CD8-positive, alpha-beta memory T cell (primary cell): ENCODE results near the gene ADPRHL1. TPM values are rescaled to one million over a fixed set of nuclear protein-coding genes. Genes with fewer than 3 reads are reported as not detected.
"Not testable (repeated sequence)": the region's sequence is repeated elsewhere in the genome, so short reads cannot be mapped to it uniquely, and the experiment has no call there.

Source experiments
- CTCF ChIA-PET: fragments of 350-600 bp; sonication (Branson Sonifier 250); formaldehyde crosslinking; loops from one replicate; lab custom pipeline; 2021; ENCODE audit warnings: antibody characterized with exemption; lab: Charles Lee
- POLR2A ChIA-PET: fragments of 350-600 bp; sonication (Branson Sonifier 250); formaldehyde crosslinking; loops from one replicate; lab custom pipeline; 2021; ENCODE audit warnings: antibody characterized with exemption; lab: Charles Lee
- DNase-seq, 5 donors: peaks; one replicate each; pipeline versions ENCODE4 v3.0.0 to v3.0.0-alpha.2; 2020 to 2022; ENCODE audit warnings: mixed read lengths in 1 of 5
- H3K27ac ChIP-seq: one replicate; pipeline ENCODE4 v1.7.0; 2013; ENCODE audit warnings: low read depth, mild to moderate bottlenecking, low read length, moderate library complexity
- H3K27me3 ChIP-seq: 2 replicates; pipeline ENCODE4 v1.7.0; 2013; ENCODE audit warnings: low read length, mild to moderate bottlenecking; ENCODE audit not compliant: insufficient read depth, poor library complexity, severe bottlenecking
- H3K36me3 ChIP-seq: 2 replicates; pipeline ENCODE4 v1.7.0; 2013; ENCODE audit warnings: mild to moderate bottlenecking, low read length, moderate library complexity; ENCODE audit not compliant: insufficient read depth
- H3K4me1 ChIP-seq: 2 replicates; pipeline ENCODE4 v1.7.0; 2013; ENCODE audit warnings: mild to moderate bottlenecking, low read length, moderate library complexity; ENCODE audit not compliant: insufficient read depth
- H3K4me3 ChIP-seq: 2 replicates; pipeline ENCODE4 v1.7.0; 2013; ENCODE audit warnings: mild to moderate bottlenecking, low read length
- H3K9me3 ChIP-seq: 2 replicates; pipeline ENCODE4 v1.7.0; 2013; ENCODE audit warnings: mild to moderate bottlenecking, low read length
- H3K27ac Mint-ChIP-seq, 8 donors: one replicate each; pipeline ENCODE4 v1.8.0; 2020 to 2021; ENCODE audit warnings: mixed read lengths in 8 of 8, mild to moderate bottlenecking in 6 of 8, inconsistent platforms in 3 of 8, moderate library complexity in 3 of 8
- H3K27me3 Mint-ChIP-seq, 2 donors: one replicate each; pipeline ENCODE4 v1.8.0; 2020 to 2021; ENCODE audit warnings: mixed read lengths in 2 of 2, mild to moderate bottlenecking in 1 of 2, moderate library complexity in 1 of 2
- H3K36me3 Mint-ChIP-seq, 3 donors: one replicate each; pipeline ENCODE4 v1.8.0; 2020 to 2021; ENCODE audit warnings: mixed read lengths in 3 of 3, inconsistent platforms in 1 of 3, mild to moderate bottlenecking in 1 of 3
- H3K4me1 Mint-ChIP-seq, 3 donors: one replicate each; pipeline ENCODE4 v1.8.0; 2020 to 2021; ENCODE audit warnings: mixed read lengths in 3 of 3, inconsistent platforms in 1 of 3, mild to moderate bottlenecking in 1 of 3
- H3K4me3 Mint-ChIP-seq, 7 donors: one replicate each; pipeline ENCODE4 v1.8.0; 2020 to 2021; ENCODE audit warnings: mixed read lengths in 7 of 7, mild to moderate bottlenecking in 6 of 7, moderate library complexity in 4 of 7, inconsistent platforms in 2 of 7
- H3K9me3 Mint-ChIP-seq, 5 donors: one replicate each; pipeline ENCODE4 v1.8.0; 2020 to 2022; ENCODE audit warnings: mixed read lengths in 5 of 5, mild to moderate bottlenecking in 3 of 5, moderate library complexity in 2 of 5, inconsistent platforms in 1 of 5
- polyA plus RNA-seq: library from polyadenylated mRNA; unstranded; fragments of 300-500 nt; fragmentation: Illumina TruSeq; gene quantifications from one replicate; pipeline ENCODE4 v1.2.3, GENCODE V29; 2021
- total RNA-seq, 2 experiments: library from RNA; stranded (reverse); gene quantifications; one replicate each; pipeline ENCODE4 v1.2.3, GENCODE V29; 2021

Gene ADPRHL1
- total and polyA plus RNA-seq, 3 experiments from 2014 or later, result 0.56 to 0.85 (median 0.84) TPM

DNA sequence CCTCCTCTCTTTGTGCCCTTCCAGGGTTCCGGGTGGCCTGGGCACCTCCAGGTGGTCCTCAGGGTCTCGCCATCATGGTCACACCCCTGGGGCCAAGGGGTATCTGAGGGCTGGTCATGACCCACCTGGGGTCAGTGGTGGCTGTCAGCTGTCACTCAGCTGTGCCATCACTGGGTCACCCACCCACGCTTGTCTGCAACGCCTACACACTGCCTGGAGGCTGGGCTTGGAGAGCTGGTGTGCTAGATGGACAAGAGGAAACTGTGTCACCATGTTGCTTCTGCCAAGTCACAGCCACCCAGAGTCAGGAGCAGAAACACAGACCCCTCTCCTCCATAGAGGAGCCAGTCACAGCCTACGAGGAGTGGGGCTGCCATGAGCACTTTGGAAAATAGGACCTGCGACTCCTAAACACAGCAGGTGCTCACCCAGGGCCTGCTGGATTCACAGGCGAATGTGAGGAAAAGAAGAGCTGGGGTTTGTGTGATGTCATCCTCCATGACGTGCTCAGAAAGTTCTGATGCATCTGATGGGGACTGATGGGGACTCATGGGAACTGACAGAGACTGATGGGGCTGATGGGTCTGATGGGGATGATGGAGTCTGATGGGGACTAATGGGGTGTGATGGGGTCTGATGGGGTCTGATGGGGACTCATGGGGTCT is 78.6 kb downstream of the ADPRHL1 start:
- peak overlapping the region in 1 of 8 donors; percentile 55 for H3K27ac Mint-ChIP-seq
- H3K27me3 ChIP-seq, result no peaks in the 10 kb centered on the region
- no peaks in the 10 kb centered on the region for H3K4me1 Mint-ChIP-seq
- H3K9me3 Mint-ChIP-seq, result no peaks in the 10 kb centered on the region
- peaks cover 10 to 15% of the 10 kb centered on the region in 2 donors for H3K27me3 Mint-ChIP-seq
- no peaks in the 10 kb centered on the region for H3K4me1 ChIP-seq
- H3K4me3 Mint-ChIP-seq, result no peak overlapping the region
- H3K4me3 ChIP-seq, result no peak overlapping the region
- H3K9me3 ChIP-seq, result no peaks in the 10 kb centered on the region
- no peaks in the 10 kb centered on the region for H3K36me3 Mint-ChIP-seq
- H3K36me3 ChIP-seq, result no peaks in the 10 kb centered on the region
- CTCF ChIA-PET, result no interaction called here
- DNase-seq, result no peak
- POLR2A ChIA-PET, result no interaction called here
- no peak overlapping the region for H3K27ac ChIP-seq

DNA sequence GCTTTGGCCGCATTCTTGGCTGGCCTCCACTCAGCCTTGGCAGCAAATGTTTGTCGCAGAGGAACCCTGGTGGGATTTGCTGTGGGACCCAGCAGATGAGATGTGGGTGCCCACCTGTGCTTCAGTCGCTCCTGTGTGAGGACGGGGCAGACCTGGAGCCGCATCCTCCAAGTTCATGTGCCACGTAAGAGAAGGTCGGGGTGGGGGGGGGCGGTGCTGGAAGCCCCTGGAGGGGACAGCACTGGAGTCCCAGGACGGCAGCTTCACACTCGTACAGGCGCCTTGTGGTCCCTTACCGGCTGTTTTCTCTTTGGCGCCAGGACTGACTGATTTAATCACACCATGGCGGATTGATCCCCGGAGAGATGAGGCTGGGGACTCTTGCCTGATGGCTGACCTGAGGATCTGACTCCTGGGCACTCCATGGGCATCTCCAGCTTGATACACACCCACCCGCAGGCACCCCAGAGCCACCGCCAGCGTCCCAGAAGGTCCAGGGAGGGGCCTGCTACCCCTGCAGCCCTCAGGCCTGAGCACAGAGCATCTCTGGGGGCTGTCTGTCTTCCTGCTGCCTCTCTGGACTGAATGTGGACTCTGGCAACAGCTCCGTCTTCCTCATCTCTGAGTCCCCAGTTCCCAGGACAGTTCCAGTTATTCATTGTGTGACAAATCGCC is 79.3 kb downstream of the ADPRHL1 start:
- H3K9me3 Mint-ChIP-seq, result no peaks in the 10 kb centered on the region
- H3K27me3 Mint-ChIP-seq, result peaks cover 10 to 15% of the 10 kb centered on the region in 2 donors
- Histone ChIP-seq H3K36me3 (no peaks in the 10 kb centered on the region), H3K4me1 (no peaks in the 10 kb centered on the region), H3K27ac (no peak overlapping the region), H3K27me3 (no peaks in the 10 kb centered on the region), H3K9me3 (no peaks in the 10 kb centered on the region), H3K4me3 (no peak overlapping the region)
- DNase-seq, result no peak
- H3K27ac Mint-ChIP-seq, result no peak overlapping the region
- no peaks in the 10 kb centered on the region for H3K36me3 Mint-ChIP-seq
- no peaks in the 10 kb centered on the region for H3K4me1 Mint-ChIP-seq
- ChIA-PET POLR2A (no interaction called here), CTCF (no interaction called here)
- H3K4me3 Mint-ChIP-seq, result no peak overlapping the region

DNA sequence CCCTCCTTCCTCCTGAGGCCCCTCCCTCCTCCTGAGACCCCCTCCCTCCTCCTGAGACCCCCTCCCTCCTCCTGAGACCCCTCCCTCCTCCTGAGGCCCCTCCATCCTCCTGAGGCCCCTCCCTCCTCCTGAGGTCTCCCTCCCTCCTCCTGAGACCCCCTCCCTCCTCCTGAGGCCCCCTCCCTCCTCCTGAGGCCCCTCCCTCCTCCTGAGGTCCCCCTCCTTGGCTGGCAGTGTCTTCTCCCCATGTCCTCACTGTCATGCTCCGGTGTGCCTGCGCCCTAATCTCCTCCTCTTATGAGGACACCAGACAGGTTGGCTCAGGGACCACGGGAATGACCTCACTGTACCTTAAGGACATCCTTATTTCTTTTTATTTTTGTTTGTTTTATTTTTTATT is 81.6 kb downstream of the ADPRHL1 start:
- H3K9me3 Mint-ChIP-seq, H3K9me3 ChIP-seq, CTCF ChIA-PET, H3K4me3 Mint-ChIP-seq, H3K27ac ChIP-seq, DNase-seq, H3K36me3 Mint-ChIP-seq, H3K4me1 ChIP-seq, H3K27me3 ChIP-seq, H3K36me3 ChIP-seq, H3K27ac Mint-ChIP-seq, H3K4me1 Mint-ChIP-seq, H3K4me3 ChIP-seq, POLR2A ChIA-PET: not testable (repeated sequence)
- peaks cover 12% of the 10 kb centered on the region in 2 donors for H3K27me3 Mint-ChIP-seq

DNA sequence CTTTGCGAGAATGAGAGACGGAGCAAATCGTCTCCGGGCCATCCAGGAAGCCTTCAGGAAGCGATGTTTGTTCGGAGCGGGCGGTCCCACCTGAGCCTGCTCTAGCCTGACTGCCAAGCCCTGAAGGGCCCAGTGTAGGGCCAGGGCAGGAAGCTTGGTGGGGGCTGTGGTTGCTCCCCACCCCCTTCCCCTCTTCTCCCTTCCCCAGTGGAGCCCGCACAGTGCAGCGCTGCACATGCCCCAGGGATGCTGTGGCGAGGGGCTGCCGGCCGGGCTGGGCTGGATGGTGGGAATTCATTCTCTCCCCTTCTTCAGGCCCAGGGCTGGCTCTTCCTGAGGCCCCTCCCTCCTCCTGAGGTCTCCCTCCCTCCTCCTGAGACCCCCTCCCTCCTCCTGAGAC is 82.2 kb downstream of the ADPRHL1 start:
- H3K36me3 Mint-ChIP-seq, result no peaks in the 10 kb centered on the region
- Histone ChIP-seq H3K4me1 (no peaks in the 10 kb centered on the region), H3K4me3 (no peak overlapping the region), H3K27ac (no peak overlapping the region), H3K36me3 (no peaks in the 10 kb centered on the region), H3K9me3 (no peaks in the 10 kb centered on the region), H3K27me3 (no peaks in the 10 kb centered on the region)
- no peaks in the 10 kb centered on the region for H3K4me1 Mint-ChIP-seq
- H3K27ac Mint-ChIP-seq, result no peak overlapping the region
- H3K9me3 Mint-ChIP-seq, result no peaks in the 10 kb centered on the region
- DNase-seq, result no peak
- CTCF ChIA-PET, result no interaction called here
- H3K4me3 Mint-ChIP-seq, result no peak overlapping the region
- POLR2A ChIA-PET, result no interaction called here
- peaks cover 9% of the 10 kb centered on the region in 2 donors for H3K27me3 Mint-ChIP-seq

DNA sequence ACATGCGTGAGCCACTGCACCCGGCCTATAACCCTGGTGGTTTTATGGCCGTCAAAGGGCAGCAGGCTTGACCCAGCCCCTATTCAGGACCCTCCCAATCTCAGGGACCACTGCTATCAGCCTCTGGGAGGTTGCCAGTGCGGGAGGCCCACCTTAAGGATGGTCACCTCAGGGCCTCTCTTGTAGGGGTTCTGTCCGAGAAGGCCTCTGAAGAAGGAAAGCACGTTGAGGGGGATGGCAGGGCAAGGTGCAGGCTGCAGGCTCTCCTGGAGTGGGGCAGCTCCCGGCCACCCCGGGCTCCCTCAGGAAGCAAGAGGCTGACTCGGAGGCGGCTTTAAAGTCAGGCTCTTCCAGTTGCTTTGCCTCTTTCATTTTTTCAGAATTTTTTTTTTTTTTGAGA is 83.4 kb downstream of the ADPRHL1 start:
- no peaks in the 10 kb centered on the region for H3K36me3 Mint-ChIP-seq
- H3K36me3 ChIP-seq, result no peaks in the 10 kb centered on the region
- ChIA-PET POLR2A (no interaction called here), CTCF (no interaction called here)
- no peaks in the 10 kb centered on the region for H3K4me1 ChIP-seq
- H3K9me3 ChIP-seq, result no peaks in the 10 kb centered on the region
- H3K27ac Mint-ChIP-seq, result no peak overlapping the region
- peaks cover 16 to 17% of the 10 kb centered on the region in 2 donors for H3K27me3 Mint-ChIP-seq
- peaks cover 0 to 5% (median 4%) of the 10 kb centered on the region in 3 donors for H3K4me1 Mint-ChIP-seq
- DNase-seq, result no peak
- no peak overlapping the region for H3K27ac ChIP-seq
- no peaks in the 10 kb centered on the region for H3K9me3 Mint-ChIP-seq
- no peaks in the 10 kb centered on the region for H3K27me3 ChIP-seq
- no peak overlapping the region for H3K4me3 Mint-ChIP-seq
- H3K4me3 ChIP-seq, result no peak overlapping the region

DNA sequence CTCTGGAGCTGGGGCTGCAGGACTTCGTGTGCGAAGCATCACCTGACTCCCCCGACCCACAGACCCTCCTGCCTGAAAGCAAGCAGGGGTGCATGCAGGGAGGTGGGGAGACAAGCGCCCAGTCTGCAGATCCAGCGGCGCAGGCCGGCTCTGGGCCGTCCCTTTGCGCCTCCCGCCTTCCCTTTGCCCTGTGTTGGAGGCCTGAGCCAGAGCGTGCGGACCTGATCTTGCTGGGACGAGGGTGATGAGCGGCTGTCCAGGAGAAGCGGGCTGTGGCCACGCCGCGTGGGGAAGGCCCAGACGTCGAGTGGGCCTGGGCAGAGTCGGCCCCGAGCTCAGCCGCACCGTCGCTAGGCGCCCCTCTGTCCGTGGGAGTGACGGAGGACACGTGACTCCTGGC is 84.1 kb downstream of the ADPRHL1 start:
- Mint-ChIP-seq H3K4me1 (peaks cover 0 to 5% (median 4%) of the 10 kb centered on the region in 3 donors), H3K4me3 (no peak overlapping the region), H3K27ac (peak overlapping the region in 1 of 8 donors; percentile 38), H3K36me3 (no peaks in the 10 kb centered on the region), H3K9me3 (no peaks in the 10 kb centered on the region), H3K27me3 (peaks cover 12 to 14% of the 10 kb centered on the region in 2 donors)
- ChIA-PET POLR2A (no interaction called here), CTCF (no interaction called here)
- Histone ChIP-seq H3K4me3 (no peak overlapping the region), H3K27me3 (no peaks in the 10 kb centered on the region), H3K9me3 (no peaks in the 10 kb centered on the region), H3K4me1 (no peaks in the 10 kb centered on the region), H3K36me3 (no peaks in the 10 kb centered on the region), H3K27ac (no peak overlapping the region)
- no peak for DNase-seq

DNA sequence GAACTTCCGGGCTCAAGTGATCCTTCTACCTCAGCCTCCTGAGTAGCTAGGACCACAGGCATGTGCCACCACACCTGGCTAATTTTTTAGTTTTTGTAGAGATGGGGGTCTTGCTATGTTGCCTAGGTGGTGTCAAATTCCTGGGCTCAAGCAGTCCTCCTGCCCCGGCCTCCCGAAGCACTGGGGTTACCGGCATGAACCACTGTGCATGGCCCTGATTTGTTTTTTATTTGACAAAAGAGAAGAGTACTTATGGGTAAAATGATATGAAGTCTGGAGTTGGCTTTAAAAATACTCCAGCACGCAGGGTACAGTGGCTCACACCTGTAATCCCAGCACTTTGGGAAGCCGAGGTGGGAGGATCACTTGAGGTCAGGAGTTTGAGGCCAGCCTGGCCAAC is 84.9 kb downstream of the ADPRHL1 start:
- H3K4me1 Mint-ChIP-seq, H3K27ac ChIP-seq, H3K4me1 ChIP-seq, DNase-seq, CTCF ChIA-PET, H3K27ac Mint-ChIP-seq, H3K9me3 ChIP-seq, H3K27me3 ChIP-seq, H3K36me3 Mint-ChIP-seq, H3K36me3 ChIP-seq, H3K4me3 ChIP-seq, POLR2A ChIA-PET, H3K9me3 Mint-ChIP-seq: not testable (repeated sequence)
- H3K27me3 Mint-ChIP-seq, result peaks cover 12 to 15% of the 10 kb centered on the region in 2 donors
- peak overlapping the region in 1 of 7 donors; percentile 59 for H3K4me3 Mint-ChIP-seq

DNA sequence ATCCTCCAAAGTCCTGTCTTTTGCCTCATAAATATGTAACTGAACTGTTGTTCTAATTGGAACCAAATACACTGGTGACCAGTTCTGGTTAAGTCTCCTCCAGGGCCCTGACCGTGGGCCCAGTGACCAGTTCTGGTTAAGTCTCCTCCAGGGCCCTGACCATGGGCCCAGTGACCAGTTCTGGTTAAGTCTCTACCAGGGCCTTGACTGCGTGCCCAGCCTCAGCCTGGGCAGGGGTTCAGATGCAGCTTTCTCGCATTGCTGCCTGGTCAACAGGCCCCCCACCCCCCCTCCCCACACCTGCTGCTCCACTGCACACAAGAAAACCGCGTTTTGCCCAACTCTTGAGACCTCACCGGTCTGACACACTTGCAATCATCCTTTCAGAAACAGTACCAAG is 85.5 kb downstream of the ADPRHL1 start:
- Histone ChIP-seq H3K27me3 (no peaks in the 10 kb centered on the region), H3K36me3 (no peaks in the 10 kb centered on the region), H3K4me1 (no peaks in the 10 kb centered on the region), H3K9me3 (no peaks in the 10 kb centered on the region), H3K27ac (no peak overlapping the region), H3K4me3 (no peak overlapping the region)
- ChIA-PET POLR2A (no interaction called here), CTCF (no interaction called here)
- no peak for DNase-seq
- Mint-ChIP-seq H3K4me1 (peaks cover under 1 to 6% (median 4%) of the 10 kb centered on the region in 3 donors), H3K4me3 (peak overlapping the region in 1 of 7 donors; percentile 59), H3K27me3 (peaks cover 13 to 17% of the 10 kb centered on the region in 2 donors), H3K27ac (no peak overlapping the region), H3K36me3 (no peaks in the 10 kb centered on the region), H3K9me3 (no peaks in the 10 kb centered on the region)
